Effector CD4-positive, alpha-beta T cell (primary cell): ENCODE results near the gene PDS5A.
"Not testable (repeated sequence)": the region's sequence is repeated elsewhere in the genome, so short reads cannot be mapped to it uniquely, and the experiment has no call there.

ENCODE experiments used
- DNase-seq: peaks from one replicate; pipeline ENCODE4 v3.0.0-alpha.2; 2020

The PDS5A gene

DNA sequence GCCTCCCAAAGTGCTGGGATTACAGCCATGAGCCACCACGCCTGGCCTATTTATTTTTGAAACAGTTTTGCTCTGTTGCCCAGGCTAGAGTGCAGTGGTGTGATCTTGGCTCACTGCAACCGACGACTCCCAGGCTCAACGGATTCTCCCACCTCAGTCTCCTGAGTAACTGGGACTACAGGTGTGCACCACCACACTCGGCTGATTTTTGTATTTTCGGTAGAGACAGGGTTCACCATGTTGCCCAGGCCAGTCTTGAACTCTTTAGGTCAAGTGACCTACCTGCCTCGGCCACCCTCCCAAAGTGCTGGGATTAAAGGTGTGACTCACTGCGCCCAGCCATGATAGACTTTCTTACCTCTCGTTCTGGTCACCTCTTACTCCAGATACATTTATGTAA, 155.8 kb downstream of the PDS5A start:
- no peak for DNase-seq

DNA sequence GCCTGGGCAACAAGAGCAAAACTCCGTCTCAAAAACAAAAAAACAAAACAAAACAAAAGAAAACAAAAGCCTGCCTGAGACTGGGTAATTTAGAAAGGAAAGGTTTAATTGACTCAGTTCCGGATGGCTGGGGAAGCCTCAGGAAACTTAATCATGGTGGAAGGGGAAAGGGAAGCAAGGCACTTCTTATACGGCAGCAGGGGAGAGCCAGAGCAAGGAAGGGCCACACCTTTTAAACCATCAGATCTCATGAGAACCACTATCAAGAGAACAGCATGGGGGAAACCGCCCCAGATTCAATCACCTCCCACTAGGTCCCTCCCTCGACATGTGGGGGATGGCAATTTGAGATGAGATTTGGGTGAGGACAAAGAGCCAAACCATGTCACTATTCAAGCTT, 157.5 kb downstream of the PDS5A start:
- no peak for DNase-seq

DNA sequence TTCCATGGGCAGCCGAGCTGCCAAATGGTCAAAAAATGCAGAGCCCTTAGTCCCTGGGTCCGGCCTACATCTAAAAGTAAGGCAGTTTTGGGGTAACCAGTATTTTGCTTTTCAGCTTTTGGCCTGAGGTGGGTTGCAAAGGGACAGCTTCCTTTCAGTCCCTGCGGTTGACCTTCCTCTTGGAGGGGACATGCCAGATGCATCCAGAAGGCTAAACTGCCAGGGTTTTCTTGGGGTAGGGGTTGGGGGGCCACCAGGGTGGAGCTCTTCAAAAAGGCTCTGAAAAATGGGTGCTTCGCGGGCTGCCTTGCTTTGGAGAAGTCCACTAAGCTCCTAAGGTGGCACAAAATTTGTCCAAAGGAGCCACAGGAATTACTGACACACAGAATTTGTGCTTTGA, 159.1 kb downstream of the PDS5A start:
- no peak for DNase-seq

DNA sequence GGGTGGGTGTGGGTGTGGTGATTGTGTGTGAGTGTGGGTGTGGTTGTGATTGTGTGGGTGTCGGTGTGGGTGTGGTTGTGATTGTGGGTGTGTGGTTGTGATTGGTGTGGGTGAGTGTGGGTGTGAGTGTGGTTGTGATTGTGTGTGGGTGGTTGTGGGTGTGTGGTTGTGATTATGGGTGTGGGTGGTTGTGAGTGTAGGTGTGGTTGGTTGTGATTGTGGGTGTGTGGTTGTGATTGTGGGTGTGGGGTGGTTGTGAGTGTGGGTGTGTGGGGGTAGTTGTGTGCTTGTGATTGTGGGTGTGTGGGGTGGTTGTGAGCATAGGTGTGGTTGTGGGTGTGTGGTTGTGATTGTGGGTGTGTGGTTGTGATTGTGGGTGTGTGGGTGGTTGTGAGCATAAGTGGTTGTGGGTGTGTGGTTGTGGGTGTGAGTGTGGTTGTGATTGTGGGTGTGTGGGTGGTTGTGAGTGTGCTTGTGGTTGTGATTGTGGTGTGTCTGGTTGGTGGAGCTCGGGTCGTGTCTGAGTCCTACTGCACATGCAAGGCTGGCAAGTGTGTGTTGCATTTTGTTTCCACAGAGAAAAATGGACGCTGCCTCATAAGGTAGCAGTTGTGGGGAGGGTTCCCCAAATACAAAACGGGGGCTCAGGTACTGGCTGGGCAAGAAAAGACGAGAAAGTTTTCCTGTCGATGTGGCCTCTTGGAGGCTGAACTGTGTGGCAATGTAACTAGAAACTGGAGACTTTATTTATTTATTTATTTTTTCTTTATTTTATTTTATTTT, 163.1 kb downstream of the PDS5A start:
- no peak for DNase-seq

DNA sequence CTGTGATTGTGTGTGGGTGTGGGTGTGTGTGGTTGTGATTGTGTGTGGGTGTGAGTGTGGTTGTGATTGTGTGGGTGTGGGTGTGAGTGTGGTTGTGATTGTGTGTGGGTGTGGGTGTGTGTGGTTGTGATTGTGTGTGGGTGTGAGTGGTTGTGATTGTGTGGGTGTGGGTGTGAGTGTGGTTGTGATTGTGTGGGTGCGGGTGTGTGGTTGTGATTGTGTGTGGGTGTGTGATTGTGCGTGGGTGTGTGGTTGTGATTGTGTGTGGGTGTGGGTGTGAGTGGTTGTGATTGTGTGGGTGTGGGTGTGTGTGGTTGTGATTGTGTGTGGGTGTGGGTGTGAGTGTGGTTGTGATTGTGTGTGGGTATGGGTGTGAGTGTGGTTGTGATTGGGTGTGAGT, 163.9 kb downstream of the PDS5A start:
- not testable (repeated sequence) for DNase-seq

DNA sequence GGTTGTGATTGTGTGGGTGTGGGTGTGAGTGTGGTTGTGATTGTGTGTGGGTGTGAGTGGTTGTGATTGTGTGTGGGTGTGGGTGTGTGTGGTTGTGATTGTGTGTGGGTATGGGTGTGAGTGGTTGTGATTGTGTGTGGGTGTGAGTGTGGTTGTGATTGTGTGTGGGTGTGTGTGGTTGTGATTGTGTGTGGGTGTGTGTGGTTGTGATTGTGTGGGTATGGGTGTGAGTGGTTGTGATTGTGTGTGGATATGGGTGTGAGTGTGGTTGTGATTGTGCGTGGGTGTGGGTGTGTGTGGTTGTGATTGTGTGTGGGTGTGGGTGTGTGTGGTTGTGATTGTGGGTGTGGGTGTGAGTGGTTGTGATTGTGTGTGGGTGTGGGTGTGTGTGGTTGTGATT, 164.7 kb downstream of the PDS5A start:
- not testable (repeated sequence) for DNase-seq

DNA sequence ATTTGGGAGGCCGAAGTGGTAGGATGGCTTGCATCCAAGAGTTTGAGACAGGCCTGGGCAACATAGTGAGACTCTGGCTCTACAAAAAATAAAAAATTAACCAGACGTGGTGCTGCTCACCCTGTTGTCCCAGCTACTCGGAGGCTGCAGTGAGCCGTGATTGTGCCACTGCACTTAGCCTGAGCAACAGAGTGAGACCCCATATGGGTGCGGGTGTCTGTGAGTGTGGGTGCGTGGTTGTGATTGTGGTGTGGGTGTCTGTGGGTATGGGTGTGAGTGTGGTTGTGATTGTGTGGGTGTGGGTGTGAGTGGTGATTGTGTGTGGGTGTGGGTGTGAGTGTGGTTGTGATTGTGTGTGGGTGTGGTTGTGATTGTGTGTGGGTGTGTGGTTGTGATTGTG, 165.2 kb downstream of the PDS5A start:
- DNase-seq = no peak

DNA sequence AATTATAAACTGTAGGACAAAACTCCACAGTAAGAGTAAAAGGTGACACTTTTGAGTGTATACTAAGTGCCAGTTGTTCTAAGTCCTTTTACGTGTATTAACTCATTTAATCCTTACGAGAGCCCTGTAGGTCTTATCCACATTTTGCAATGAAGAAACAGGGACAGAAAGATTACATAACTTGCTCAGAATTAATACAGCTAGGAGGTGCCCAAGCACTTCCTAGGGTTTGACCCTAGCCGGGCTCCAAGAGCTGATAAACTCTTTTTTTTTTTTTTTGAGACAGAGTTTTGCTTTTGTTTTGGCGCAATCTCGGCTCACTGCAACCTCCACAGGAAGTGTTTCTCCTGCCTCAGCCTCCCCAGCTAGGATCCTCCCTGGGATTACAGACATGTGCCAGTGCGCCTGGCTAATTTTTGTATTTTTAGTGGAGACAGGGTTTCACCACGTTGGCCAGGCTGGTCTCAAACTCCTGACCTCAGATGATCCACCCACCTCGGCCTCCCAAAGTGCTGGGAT, 169.4 kb downstream of the PDS5A start:
- DNase-seq = no peak

DNA sequence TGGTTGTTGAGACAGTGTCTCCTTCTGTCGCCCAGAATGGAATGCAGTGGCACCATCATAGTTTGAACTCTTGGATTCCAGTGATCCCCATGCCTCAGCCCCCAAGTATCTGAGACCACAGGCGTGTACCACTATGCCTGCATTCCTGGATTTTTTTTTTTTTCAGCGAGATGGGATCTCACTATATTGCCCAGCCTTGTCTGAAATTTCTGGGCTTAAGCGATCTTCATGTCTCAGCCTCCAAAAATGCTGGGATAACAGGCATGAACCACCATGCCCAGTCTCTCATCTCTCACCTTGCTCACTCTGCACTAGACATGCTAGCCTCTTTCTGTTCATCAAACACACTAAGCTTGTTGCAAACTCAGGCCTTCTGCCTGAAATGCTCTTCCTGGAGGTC, 175.7 kb downstream of the PDS5A start:
- no peak for DNase-seq

DNA sequence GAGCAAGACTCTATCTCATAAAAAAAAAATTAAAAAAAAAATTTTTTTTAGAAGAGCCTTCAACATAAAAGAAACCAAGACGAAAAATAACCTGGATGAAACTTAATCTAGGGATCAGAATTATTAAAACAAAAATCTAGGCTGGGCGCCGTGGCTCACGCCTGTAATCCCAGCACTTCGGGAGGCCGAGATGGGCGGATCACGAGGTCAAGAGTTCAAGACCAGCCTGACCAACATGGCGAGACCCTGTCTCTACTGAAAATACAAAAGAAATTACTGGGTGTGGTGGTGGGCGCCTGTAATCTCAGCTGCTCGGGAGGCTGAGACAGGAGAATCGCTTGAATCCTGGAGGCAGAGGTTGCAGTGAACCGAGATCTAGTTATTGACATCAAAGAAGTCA, 184.7 kb downstream of the PDS5A start:
- not testable (repeated sequence) for DNase-seq

DNA sequence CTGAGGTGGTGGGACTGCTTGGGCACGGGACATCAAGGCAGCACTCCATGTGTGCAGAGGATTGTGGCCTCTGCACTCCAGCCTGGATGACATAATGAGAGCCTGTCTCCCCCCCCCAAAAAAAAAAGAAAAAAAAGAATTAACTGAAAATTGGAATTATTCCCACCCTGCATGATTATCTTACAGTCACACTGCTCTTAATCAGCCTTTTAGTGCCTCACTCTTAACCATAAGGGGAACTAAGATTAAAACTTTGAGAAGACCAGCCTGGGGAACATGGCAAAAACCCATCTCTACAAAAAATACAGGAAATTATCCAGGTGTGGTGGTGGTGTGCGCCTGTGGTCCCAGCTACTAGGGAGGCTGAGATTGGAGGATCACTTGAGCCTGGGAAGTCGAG, 185.2 kb downstream of the PDS5A start:
- DNase-seq = no peak

DNA sequence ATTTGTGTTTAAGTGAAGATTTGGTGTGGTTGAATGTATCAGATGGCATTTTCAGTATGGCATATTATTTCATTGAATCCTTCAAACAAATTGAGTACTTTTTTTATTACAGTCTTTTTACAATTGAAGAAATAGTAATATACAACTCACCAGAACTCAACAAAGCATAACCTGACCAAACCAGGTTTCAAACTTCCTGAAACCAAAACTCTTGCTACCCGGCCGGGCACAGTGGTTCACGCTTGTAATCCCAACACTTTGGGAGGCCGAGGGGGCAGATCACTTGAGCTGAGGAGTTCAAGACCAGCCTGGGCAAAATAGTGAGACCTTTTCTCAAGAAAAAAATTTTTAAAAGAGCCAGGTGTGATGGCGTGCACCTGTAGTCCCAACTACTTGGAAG, 185.6 kb downstream of the PDS5A start:
- DNase-seq = no peak

DNA sequence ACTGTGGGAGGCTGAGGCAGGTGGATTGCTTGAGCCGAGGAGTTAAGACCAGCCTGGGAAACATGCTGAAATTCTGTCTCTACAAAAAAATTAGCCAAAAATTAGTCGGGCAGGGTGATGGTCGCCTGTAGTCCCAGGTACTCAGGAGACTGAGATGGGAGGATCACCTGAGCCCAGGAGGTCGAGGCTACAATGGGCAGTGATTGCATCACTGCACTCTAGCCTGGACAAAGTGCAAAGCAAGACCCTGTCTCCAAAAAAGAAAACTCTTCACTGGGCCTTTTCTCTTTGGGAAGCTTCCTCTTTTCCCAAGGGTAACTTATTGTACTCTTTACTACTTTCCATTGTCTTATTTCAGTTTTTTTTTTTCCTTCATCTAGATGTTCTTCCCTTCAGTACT, 190.9 kb downstream of the PDS5A start:
- DNase-seq = no peak

DNA sequence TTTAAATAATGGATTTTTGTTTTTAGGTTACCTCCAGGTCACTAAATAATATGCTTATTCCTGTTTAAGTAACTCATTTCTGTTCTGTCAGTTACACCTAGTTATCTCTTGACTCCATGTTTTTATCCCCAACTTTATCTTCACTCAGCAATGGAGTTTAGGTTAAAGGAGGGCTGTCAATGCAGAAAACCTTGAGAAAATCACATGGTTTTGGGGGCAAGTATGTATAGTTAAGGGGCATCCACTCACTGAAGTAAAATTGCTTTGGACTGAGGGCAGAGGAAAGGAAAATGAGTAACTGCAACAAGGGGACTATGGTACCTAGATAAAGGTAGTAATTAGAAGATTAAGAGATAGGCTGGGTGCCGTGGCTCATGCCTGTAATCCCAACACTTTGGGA, 192.6 kb downstream of the PDS5A start:
- no peak for DNase-seq

DNA sequence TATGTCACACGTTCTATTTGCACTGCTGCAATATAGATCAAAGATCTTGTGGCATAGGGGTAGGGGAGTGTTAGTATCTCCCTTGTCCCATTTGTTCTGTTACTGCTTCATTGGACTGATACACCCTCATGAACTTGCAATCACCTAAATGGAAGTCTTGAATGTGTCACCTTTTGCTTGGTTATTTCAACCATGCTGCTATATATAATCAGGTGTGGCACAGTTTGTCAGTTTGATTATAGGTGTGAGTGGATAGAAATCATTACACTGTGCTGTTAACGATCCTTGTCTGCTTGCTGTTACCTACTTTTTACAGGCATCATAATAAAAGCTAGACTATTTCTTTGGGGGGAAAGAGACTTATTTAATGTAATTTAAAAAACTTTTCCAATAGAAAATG, 195.7 kb downstream of the PDS5A start:
- not testable (repeated sequence) for DNase-seq
